GM19324 (cell line): ENCODE results near the gene IVL.
A peak's percentile ranks its signal among the peaks of the same experiment; 100 is the strongest.

Experiments used
- ATAC-seq: cut with Tn5 transposase; IDR thresholded peaks from one replicate; pipeline ENCODE4 v1.9.1; 2021; ENCODE audit warnings: mild to moderate bottlenecking, moderate library complexity; ENCODE audit not compliant: unreplicated experiment, low FRiP score

IVL gene

DNA sequence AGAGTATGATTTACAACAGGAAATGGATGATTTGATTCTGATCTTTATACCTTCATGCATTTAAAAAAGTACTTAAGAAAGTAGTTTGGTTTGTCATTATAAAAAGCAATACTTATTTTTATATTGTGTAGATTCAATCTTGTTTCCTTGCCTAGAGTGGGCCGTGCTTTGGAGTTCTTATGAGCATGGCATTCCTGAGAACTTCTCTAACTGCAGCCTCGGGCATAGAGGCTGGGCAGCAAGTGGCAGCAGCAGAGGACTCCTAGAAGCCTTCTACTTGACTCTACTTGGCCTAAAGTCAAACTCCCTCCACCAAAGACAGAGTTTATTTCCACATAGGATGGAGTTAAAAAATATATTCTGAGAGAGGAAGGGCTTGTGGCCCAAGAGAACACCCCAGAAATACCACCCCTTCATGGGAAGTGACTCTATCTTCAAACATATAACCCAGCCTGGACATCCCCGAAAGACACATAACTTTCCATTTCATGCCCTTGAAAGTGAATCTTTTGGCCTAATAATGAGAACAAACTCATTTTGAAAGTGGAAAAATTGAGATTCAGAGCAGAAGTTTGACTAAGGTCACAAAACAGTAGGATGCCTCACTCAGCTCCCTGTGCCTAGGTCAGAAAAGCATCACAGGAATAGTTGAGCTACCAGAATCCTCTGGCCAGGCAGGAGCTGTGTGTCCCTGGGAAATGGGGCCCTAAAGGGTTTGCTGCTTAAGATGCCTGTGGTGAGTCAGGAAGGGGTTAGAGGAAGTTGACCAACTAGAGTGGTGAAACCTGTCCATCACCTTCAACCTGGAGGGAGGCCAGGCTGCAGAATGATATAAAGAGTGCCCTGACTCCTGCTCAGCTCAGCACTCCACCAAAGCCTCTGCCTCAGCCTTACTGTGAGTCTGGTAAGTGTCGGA is at the start of gene IVL:
Gene IVL, plus strand, starts transcription at position 861 of the 916 bp plus-strand sequence. CDS start 1,252 bp downstream, outside the sequence.
- ATAC-seq = no peak

DNA sequence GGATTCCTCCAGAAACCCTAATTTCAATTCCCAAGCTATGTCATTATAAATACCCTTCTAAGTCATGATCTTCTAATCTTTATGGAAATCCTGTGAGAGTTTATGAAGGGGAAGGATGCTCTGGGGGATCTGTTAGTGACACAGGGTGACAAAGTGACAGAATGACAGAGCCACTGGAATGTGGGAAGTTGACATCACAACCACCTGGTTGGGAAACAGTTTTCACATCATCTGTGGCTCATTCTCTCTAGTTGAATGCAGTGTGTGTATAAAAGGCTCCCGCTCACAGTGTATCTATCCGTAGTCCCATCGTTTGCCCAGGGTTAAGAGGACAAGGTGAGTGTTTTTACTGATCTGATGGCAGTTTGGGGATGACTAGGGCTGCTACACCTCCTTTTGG is 48.6 kb upstream of the IVL start, which contains the start of gene LCE7A:
Gene LCE7A, plus strand, starts transcription at position 301 of the 400 bp plus-strand sequence. CDS start 702 bp downstream, outside the sequence.
- ATAC-seq = no peak

DNA sequence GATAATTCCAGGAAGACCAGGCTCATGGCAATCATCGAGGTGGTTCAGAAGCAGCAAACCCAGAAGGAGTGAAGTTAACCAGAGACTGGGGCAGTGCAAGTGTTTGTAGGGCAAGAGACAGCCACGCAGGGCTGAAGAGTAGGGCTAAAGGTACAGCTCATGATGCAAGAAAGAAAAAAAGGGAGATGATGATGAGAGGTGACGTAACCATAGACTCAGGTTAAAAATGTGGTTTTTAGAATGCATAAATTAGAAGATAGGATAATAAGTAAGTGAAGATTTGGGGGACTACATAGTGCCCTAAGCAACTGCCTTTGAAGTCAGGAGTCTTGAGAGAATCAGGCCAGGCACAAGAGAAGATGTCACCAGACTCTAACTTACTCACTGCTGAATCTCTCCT is 48.2 kb upstream of the IVL start:
- ATAC-seq = no peak

DNA sequence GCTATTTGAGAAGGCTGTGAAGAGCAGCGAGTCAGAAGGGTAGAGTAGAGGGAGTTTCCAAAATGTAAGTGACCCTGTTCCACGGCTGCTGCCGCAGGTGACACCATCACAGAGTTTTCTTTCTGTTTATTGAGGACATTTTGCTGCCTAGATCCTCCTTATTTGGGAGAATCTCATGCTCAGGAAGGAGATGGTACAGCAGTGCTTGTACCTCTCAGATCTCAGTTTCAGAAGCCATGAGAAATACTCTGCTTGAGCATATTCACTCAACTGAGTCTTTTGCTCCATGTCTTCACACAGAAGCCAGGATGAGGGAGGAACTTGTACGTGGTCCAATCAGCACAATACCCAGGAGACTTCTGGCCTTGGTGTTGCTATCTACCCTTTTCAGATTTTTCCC is 47.0 kb upstream of the IVL start:
- ATAC-seq = no peak

GRCh38 chr1:152864443-152864842 is 43.9 kb upstream of the IVL start:
- ATAC-seq = no peak

DNA sequence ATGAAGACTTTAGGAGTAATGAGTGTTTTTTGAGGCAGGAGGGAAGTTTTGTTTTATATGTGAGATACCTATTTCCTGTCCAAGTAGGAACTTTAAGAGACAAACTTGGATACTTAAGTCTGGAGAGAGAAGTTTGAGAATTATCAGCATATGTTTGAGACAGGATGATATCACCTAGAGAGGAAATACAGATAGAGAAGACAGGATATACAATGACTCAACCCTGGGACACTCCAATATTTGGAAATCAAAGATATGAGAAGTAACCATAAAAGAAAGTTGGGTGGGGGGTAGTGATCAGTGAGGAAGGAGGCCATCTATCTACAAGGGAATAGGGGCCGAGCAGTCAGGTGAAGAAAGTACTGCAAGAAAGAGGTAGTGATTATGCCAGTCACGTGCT is 42.0 kb upstream of the IVL start:
- no peak for ATAC-seq

- ATAC-seq = peak; percentile 67
Measured at GRCh38 chr1:152869808-152870419, 38.4 kb upstream of the IVL start.

DNA sequence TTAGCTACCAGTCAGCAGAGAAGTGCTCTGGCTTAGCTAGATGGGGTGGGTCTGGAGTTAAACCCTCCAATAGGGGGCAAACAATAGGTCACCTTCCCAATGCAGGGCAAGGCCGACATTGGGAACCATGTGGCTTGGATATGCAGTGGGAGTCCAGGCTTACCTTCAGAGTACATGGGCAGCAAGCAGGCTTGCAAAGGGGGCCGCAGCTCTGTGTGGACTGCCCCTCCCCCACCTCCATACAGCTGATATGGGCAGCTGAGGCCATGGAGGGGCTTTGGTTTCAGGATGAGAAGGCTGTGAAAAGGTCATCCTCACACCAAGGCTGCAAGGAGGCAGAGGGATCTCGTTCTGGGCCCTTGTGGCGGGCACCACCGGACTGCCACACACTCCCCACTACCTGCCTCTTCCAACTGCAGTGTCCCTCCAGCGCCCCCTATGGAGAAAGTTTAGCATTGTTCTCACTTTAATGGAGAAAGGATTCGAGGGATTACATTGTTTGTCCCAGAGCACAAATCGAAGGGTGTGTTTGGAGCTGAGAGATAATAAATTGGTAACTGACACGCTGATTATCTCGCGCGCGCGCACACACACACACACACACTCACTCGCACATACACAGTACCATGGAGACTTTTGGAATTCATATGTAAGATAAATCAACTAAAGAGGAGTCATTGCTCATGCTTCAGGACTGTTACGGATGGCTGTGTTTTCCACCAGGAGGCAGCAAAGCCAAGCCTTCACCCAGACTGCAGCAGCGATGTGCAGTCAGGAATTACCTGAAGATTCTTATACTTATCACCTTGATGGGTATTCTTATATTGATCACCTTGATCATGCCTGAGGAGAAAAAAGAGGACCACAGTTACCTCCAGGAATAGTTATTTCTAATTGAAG is 37.3 kb upstream of the IVL start:
- no peak for ATAC-seq

GRCh38 chr1:152871731-152872126 is 36.6 kb upstream of the IVL start:
- no peak for ATAC-seq

DNA sequence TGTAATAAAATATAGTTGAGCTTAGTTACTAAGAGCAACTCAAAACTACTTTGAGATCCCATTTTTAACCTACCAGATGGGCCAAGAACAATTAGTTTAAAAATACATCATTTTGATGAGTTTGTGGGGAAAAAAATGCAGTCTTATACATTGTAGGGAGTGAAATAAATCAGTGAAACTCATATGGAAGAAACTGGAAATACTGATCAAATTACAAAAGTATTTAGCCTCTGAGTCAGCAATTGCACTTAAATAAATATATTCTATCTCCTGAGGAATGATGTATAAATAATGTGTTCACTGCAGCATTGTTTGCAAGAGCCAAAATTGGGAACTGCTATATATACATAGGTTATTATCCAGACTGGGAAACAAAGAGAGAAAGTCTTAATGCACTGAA is 34.9 kb upstream of the IVL start:
- ATAC-seq = no peak

GRCh38 chr1:152876827-152877226 is 31.5 kb upstream of the IVL start:
- ATAC-seq = no peak

DNA sequence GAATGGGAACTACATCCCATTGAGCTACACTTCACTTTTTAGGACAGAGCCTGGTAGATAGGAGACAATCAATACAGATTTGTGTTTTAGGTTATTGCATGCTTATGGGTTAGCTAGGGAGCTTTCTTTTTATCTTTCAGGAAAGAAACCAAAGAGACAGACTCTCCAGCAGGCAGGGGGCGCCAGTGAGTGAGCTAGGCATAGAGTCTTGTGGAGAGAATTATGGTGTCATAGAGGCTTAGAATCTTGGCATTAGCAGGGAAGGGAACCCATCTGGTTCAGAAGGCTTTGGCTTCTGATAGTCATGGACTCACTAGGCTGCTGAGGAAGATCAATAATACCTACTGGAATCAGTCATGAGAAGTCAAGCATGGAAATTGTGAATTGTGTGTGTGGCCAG is 30.3 kb upstream of the IVL start, which contains the start of gene SMCP:
Gene SMCP, plus strand, starts transcription at position 281 of the 400 bp plus-strand sequence. CDS start 6,101 bp downstream, outside the sequence.
- ATAC-seq = no peak

DNA sequence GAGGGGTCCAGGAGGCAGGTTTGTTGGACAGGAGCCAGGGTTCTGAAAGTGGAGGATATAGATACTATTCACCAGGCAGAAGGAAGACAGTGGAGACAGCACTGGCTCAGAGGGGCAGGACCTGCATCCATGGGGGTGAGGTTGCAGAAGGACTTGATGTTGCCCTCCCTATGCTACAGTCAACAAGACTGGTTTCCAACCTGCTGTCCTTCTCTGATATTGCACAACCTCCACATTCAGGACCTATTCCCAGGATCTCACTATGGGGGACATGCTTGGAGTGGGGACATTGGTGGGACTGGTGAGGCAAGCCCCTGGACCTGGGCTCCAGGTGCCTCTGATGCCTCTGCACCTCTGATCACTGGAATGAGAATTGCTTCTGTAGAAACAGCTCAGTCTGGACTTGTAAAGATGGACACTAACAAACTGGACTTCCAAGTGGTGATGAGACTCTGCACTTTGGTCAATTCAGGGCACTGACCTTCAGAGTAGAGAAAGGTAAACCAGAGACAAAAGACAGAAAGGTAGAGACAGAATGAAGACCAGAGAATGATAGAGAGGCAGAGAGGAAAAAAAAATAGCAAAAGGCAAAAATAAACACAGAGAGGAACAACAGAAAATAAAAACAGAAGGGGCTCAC is 28.7 kb upstream of the IVL start:
- no peak for ATAC-seq

GRCh38 chr1:152880316-152880715 is 28.0 kb upstream of the IVL start:
- ATAC-seq = no peak

GRCh38 chr1:152880907-152881306 is 27.4 kb upstream of the IVL start:
- no peak for ATAC-seq

- no peak for ATAC-seq
Measured at GRCh38 chr1:152884085-152884484, 24.3 kb upstream of the IVL start.

GRCh38 chr1:152884506-152884905 is 23.8 kb upstream of the IVL start:
- no peak for ATAC-seq

DNA sequence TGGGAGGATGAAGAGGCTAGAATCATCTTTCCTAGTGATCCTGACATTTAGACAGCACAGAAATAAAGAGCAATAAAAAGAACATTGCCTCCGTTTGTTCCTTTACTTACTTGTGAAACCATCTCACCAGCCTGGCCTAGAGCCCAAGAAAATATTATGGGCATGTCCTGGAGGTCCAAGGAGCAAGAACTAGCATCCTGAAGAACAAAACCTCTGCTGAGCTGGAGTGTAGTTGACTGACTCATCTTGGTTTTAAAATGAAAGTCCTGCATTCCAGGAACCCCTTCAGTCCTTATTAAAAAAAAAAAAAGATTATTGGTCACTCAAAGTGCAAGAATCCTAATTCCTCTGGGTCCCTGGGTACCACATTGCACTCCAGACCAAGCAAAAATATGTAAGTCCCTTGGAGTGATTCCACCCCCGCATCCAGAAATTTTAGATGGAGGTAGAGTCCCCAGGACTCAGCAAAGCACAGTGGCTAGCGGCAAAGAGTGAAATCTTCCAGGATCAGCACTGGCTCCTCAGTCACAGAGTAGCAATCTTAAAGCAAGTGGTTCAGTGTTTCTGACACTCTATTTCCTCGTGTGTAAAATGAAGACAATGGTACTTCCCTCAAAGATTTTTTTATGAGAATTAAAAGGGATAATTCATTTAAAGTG is 23.3 kb upstream of the IVL start:
- ATAC-seq = no peak

GRCh38 chr1:152886085-152886484 is 22.3 kb upstream of the IVL start:
- ATAC-seq = no peak
